SK-N-MC (cell line): ENCODE results near the gene MASP2.

Source experiments
- EZH2 ChIP-seq: fragments of 200-600 bp; sonication (generic); IDR thresholded peaks from one replicate; pipeline ENCODE4 v1.6.1; 2017; ENCODE audit warnings: antibody characterized with exemption
- FOXP2 ChIP-seq: optimal IDR thresholded peaks from 2 replicates; pipeline ENCODE3; 2011; ENCODE audit warnings: mild to moderate bottlenecking, moderate library complexity; ENCODE audit not compliant: insufficient read depth; ENCODE audit errors: extremely low read length, control extremely low read depth
- POLR2AphosphoS5 ChIP-seq: IDR thresholded peaks from 2 replicates; pipeline ENCODE4 v1.6.1; 2012; ENCODE audit warnings: mild to moderate bottlenecking, low read depth, low read length, borderline replicate concordance

GRCh38 chr1:10996100-10996499, 50.9 kb downstream of the MASP2 start:
- TF ChIP-seq POLR2AphosphoS5 (no peak), EZH2 (no peak), FOXP2 (no peak)
